Heart left ventricle (tissue), 16 donors: ENCODE results near the gene TRAK1. TPM values are rescaled to one million over a fixed set of nuclear protein-coding genes. Genes with fewer than 3 reads are reported as not detected.

Experiments used
- ATAC-seq, 4 donors: fragments of 200-7000 bp; cut with Tn5 transposase; one replicate each; pipeline ENCODE4 v1.9.1; 2020 to 2022; ENCODE audit warnings: moderate library complexity in 4 of 4, mild to moderate bottlenecking in 3 of 4, moderate number of reproducible peaks in 1 of 4
- DNase-seq, 5 donors: peaks; one replicate each; pipeline ENCODE4 v3.0.0-alpha.2; 2020
- H3K27ac ChIP-seq, 12 donors: fragments of 200-600 bp; sonication (generic) in 4 of 12; one replicate each; pipeline versions ENCODE4 v1.5.0 to v1.8.0; 2016 to 2022; ENCODE audit warnings: mild to moderate bottlenecking in 2 of 12
- H3K27me3 ChIP-seq, 9 donors: fragments of 200-600 bp; sonication (generic) in 2 of 9; one replicate each; pipeline versions ENCODE4 v1.5.1 to v1.8.0; 2016 to 2022; ENCODE audit warnings: mild to moderate bottlenecking in 3 of 9
- H3K36me3 ChIP-seq, 9 donors: fragments of 200-600 bp; sonication (generic) in 2 of 9; one replicate each; pipeline versions ENCODE4 v1.5.0 to v1.8.0; 2018 to 2022; ENCODE audit warnings: mild to moderate bottlenecking in 2 of 9
- H3K4me1 ChIP-seq, 12 donors: fragments of 200-600 bp; sonication (generic) in 4 of 12; one replicate each; pipeline versions ENCODE4 v1.5.0 to v1.8.0; 2016 to 2022; ENCODE audit warnings: mild to moderate bottlenecking in 3 of 12
- H3K4me3 ChIP-seq, 12 donors: fragments of 200-600 bp; sonication (generic) in 4 of 12; one replicate each; pipeline versions ENCODE4 v1.5.0 to v1.8.0; 2017 to 2022; ENCODE audit warnings: mild to moderate bottlenecking in 9 of 12, moderate library complexity in 4 of 12
- H3K9me3 ChIP-seq, 12 donors: fragments of 200-600 bp; sonication (generic) in 4 of 12; one replicate each; pipeline versions ENCODE4 v1.5.0 to v1.8.0; 2016 to 2022; ENCODE audit warnings: mild to moderate bottlenecking in 1 of 12
- CTCF ChIP-seq, 12 donors: fragments of 200-600 bp; sonication (generic) in 4 of 12; IDR thresholded peaks; one replicate each; pipeline versions ENCODE4 v1.5.0 to v1.8.0; 2018 to 2022; ENCODE audit warnings: antibody characterized with exemption in 12 of 12, mild to moderate bottlenecking in 5 of 12
- POLR2A ChIP-seq, 2 donors: fragments of 450-650 bp; IDR thresholded peaks; one replicate each; pipeline ENCODE4 v1.6.1; 2017; ENCODE audit warnings: antibody characterized with exemption in 2 of 2, mild to moderate bottlenecking in 2 of 2, moderate library complexity in 2 of 2
- WGBS, 4 donors: extraction: QIAGEN DNeasy Blood & Tissue Kit in 2 of 4; methylation state at CpG; one replicate each; pipeline versions ENCODE4 v1.1.5 to v1.1.7; 2013 to 2018; 5-methylcytosine and 5-hydroxymethylcytosine counted together
- intact Hi-C, 10 donors: fragments of 100-400 bp; cut with DNase I; formaldehyde crosslinking; loops; one replicate each; pipeline versions ENCODE4 v1.11.1 to v1.14.2; 2022
- polyA plus RNA-seq, 2 donors: library from polyadenylated mRNA; stranded (reverse); fragments of 200-250 nt; gene quantifications; one replicate each; pipeline ENCODE4 v1.2.3, GENCODE V29; 2013
- total RNA-seq, 9 donors: library from RNA; depleted of rRNA in 2 of 9; stranded (reverse); fragments of >200 nt in 2 of 9; fragmentation: NEBNext Ultra II Directional in 3 of 9; extraction: Animal tissue kit (Norgen Biotek cat#: 25700) in 3 of 9; gene quantifications; one replicate each; pipeline versions ENCODE4 v1.1.0 to v1.2.4, GENCODE V29; 2016 to 2023
- donor health status: ischemic (EF 13 %, LVEDD 7.1; RV severe dilation, severe dysfunction).
- donor health status: healthy with polysubstance abuse.
- donor health status: DM: no; HTN: yes; CAD: no.
- donor health status: DM: no; HTN: no; CAD: no.
- donor health status: ischemic (EF 25% LVEDD 6.9; RV normal size, moderate dysfunction).
- donor health status: ischemic (EF 25% LVEDD 5.7; RV mildly dilated, moderate dysfunction).
- donor health status: healthy.
- donor health status: DM: yes; HTN: yes; CAD: no.
- donor health status: ischemic (EF 35%, LVEDD 5.7; RV mildly dilated, moderate dysfunction).
- donor health status: nonischemic (EF 11% LVEDD 7.7; RV severe dilation, severe dysfunction).
- donor health status: DM: yes; HTN: yes; CAD: no.
- donor health status: PGD.
- donor health status: ischemic (EF 29% LVEDD 5.4; RV normal size, mild dysfunction).
- donor health status: nonischemic (EF 23%, LVEDD 6.1; RV moderate dilation, normal function).

The TRAK1 gene
- total and polyA plus RNA-seq, 11 donors = 53.3 to 364 (median 250) TPM

- H3K4me1 ChIP-seq = peaks cover 8 to 77% (median 66%) of the 10 kb centered on the region in 12 donors
- 88 to 93% (median 92%) methylated on average over 3 of the region's 3 CpGs for WGBS, 4 donors
- no peak overlapping the region for H3K4me3 ChIP-seq
- peaks cover 0 to 24% (median 4%) of the 10 kb centered on the region in 12 donors for H3K9me3 ChIP-seq
- DNase-seq = peak in 1 of 5 donors; percentile 16
- no peak for TF ChIP-seq CTCF (IDR thresholded peaks at IDR 0.05)
- no peak for TF ChIP-seq POLR2A (IDR thresholded peaks at IDR 0.05)
- no peak for ATAC-seq
- H3K27ac ChIP-seq = peak overlapping the region in 3 of 12 donors; percentile 62 to 88 (median 68)
- H3K27me3 ChIP-seq = no peaks in the 10 kb centered on the region
- no peaks in the 10 kb centered on the region for H3K36me3 ChIP-seq
- intact Hi-C loops = no loop called here
Measured at GRCh38 chr3:42078677-42079076, 12.5 kb upstream of the TRAK1 start.

- Histone ChIP-seq H3K4me3 (no peak overlapping the region), H3K36me3 (no peaks in the 10 kb centered on the region), H3K4me1 (peaks cover 8 to 72% (median 59%) of the 10 kb centered on the region in 12 donors), H3K9me3 (peaks cover 0 to 24% (median 4%) of the 10 kb centered on the region in 12 donors), H3K27me3 (no peaks in the 10 kb centered on the region), H3K27ac (peak overlapping the region; percentile 41 to 88 (median 65))
- peak in 1 of 4 donors; percentile 6 for ATAC-seq
- 62 to 75% (median 68%) methylated on average over 13 of the region's 13 CpGs for WGBS, 4 donors
- DNase-seq = no peak
- no peak for TF ChIP-seq CTCF (IDR thresholded peaks at IDR 0.05)
- intact Hi-C loops = loop anchor here in 2 of 10 donors (5.0 kb wide), 1 partner anchor 63 kb away; no protein-coding TSS in a partner anchor
Measured at GRCh38 chr3:42079701-42080452, 11.3 kb upstream of the TRAK1 start.

DNA sequence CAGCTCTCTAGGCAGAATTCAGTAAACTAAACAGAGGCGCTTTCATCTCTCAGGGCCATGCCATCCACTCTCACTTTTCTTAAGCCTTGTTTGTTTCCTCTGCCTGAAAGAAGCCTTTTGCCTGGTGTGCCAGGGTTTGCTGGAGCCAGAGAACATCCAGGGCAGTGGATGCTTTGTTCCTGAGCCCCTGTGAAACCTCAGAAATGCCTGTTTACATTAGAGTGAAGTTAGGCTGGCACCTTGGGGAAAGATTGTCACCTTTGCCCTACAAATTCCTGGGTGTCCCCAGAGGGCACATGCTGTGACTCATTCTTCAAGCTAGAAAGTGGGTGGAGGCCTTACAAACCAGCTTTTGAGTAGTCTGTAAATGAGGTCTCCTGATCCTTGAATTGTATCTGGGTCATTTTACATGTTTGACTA is 10.7 kb upstream of the TRAK1 start:
- 67 to 80% (median 72%) methylated on average over 1 of the region's 1 CpG for WGBS, 4 donors
- intact Hi-C loops = loop anchor here in 2 of 10 donors (5.0 kb wide), 1 partner anchor 63 kb away; no protein-coding TSS in a partner anchor

More for the DNA sequence above, 10.7 kb upstream of the TRAK1 start:
- peaks cover 8 to 71% (median 56%) of the 10 kb centered on the region in 12 donors for H3K4me1 ChIP-seq
- ATAC-seq (peak; percentile 26 to 53 (median 32)), DNase-seq (peak in 1 of 5 donors; percentile 14)
- no peaks in the 10 kb centered on the region for H3K36me3 ChIP-seq
- H3K4me3 ChIP-seq = no peak overlapping the region
- H3K9me3 ChIP-seq = peaks cover 0 to 22% (median 3%) of the 10 kb centered on the region in 12 donors
- TF ChIP-seq POLR2A (IDR thresholded peaks at IDR 0.05) = no peak
- TF ChIP-seq CTCF (IDR thresholded peaks at IDR 0.05) = no peak
- no peaks in the 10 kb centered on the region for H3K27me3 ChIP-seq
- peak overlapping the region; percentile 41 to 88 (median 65) for H3K27ac ChIP-seq
